ENCODE results near the gene CALHM4. TPM values are rescaled to one million over a fixed set of nuclear protein-coding genes. Genes with fewer than 3 reads are reported as not detected.

Gene CALHM4
- total and polyA plus RNA-seq, 2 of the 13 experiments (the other 11 are each of a cell fraction or from before 2014, with no cell fraction given) = not detected

DNA sequence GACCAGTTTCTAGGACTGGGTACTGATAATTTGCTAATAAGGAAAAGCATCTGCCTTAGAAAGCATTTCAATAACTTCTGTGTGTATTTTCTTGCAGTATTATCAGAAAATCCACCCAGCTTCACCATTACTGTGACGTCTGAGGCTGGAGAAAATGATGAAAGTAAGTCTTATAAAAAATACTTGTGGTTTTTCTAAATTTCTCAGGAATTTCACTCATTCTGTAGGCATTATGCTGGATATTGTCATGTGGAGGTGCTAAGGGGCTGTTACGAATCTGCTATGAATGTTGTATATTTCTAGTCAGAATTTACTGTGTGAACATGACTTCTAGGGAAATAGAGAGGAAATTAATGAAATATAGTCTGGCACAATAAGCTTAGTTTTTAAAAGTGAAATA, 26.6 kb downstream of the CALHM4 start:
- H4K20me1 ChIP-seq (ENCODE audit: insufficient read depth, low read length) = no peaks in the 10 kb centered on the region
- no peaks in the 10 kb centered on the region for H3K9me3 ChIP-seq (ENCODE audit: low read length)
- no peaks in the 10 kb centered on the region for H3K27me3 ChIP-seq (ENCODE audit: control insufficient read depth in 1 of 2, insufficient read depth in 2 of 2, low read length in 2 of 2)
- CTCF ChIA-PET (ENCODE audit: low intra/inter-chr PET ratio, low total read pairs) = no interaction called here
- intact Hi-C loops (cut with micrococcal nuclease; ENCODE audit: unreplicated experiment) (no loop called here), in situ Hi-C loops (cut with HindIII; ENCODE audit: extremely low pct_ligation_motif_present, low pct_unique_long_range_greater_than_20kb) (no loop called here)
- DNase-seq (ENCODE audit: low spot score) (no peak), FAIRE-seq (no peak), ATAC-seq (no peak)
- WGBS (ENCODE audit: low lambda C conversion rate) = 98% methylated on average over 2 of the region's 2 CpGs
- no peak overlapping the region for H3K4me3 ChIP-seq (replicated peaks in 1 of 3; ENCODE audit: insufficient read depth in 1 of 3, low read depth in 2 of 3, low read length in 3 of 3)
- BruUV-seq (replicated peaks) = no TSS peak
- peaks cover 31% of the 10 kb centered on the region for H3K79me2 ChIP-seq (ENCODE audit: insufficient read depth, low read length)
- H3K27ac ChIP-seq (ENCODE audit: extremely low read length, insufficient read depth, low read length) = no peak overlapping the region
- H3K4me2 ChIP-seq (ENCODE audit: low read depth, low read length) = no peak overlapping the region
- H2AFZ ChIP-seq (ENCODE audit: low read length) = no peak overlapping the region
- TF ChIP-seq ZBTB21 (CRISPR knock-in tag; IDR thresholded peaks at IDR 0.05) (no peak), MTF2 (CRISPR knock-in tag; IDR thresholded peaks at IDR 0.05; ENCODE audit: borderline replicate concordance) (no peak), ZNF766 (CRISPR knock-in tag; IDR thresholded peaks at IDR 0.05; ENCODE audit: borderline replicate concordance) (no peak), ZZZ3 (CRISPR knock-in tag; IDR thresholded peaks at IDR 0.05; ENCODE audit: borderline replicate concordance) (no peak)
- H3K36me3 ChIP-seq (replicated peaks in 1 of 2; ENCODE audit: control insufficient read depth in 1 of 2, insufficient read depth in 2 of 2, low read length in 2 of 2) = peaks cover 7 to 17% of the 10 kb centered on the region in 2 experiments
- H3K4me1 ChIP-seq (ENCODE audit: insufficient read depth, low read length) = peaks cover 8% of the 10 kb centered on the region
- POLR2A ChIA-PET = no interaction called here
- H3K9ac ChIP-seq (ENCODE audit: insufficient read depth, low read depth, low read length) = no peak overlapping the region

DNA sequence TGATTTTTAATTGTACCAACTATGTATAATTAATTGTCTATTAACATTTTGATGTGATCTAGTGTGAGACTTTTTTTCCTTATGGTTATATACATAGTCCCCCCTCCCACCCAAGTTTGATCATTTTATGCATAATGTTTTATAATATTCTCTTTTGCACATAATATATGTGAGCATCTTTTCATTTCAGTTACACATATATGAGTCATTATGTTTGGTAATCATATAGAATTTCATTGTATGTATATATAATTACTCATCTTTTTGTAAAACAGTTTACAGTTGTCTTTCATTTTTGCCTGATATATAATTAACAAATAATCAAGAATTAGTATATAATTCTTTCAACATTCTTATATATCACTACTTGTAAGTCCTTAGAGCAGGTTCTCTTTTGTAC, 32.7 kb downstream of the CALHM4 start:
- Histone ChIP-seq H4K20me1 (ENCODE audit: insufficient read depth, low read length) (no peaks in the 10 kb centered on the region), H2AFZ (ENCODE audit: low read length) (no peak overlapping the region), H3K27ac (ENCODE audit: extremely low read length, insufficient read depth, low read length) (no peak overlapping the region), H3K9ac (ENCODE audit: insufficient read depth, low read depth, low read length) (no peak overlapping the region), H3K36me3 (replicated peaks in 1 of 2; ENCODE audit: control insufficient read depth in 1 of 2, insufficient read depth in 2 of 2, low read length in 2 of 2) (peaks cover 8 to 50% of the 10 kb centered on the region in 2 experiments), H3K4me3 (replicated peaks in 1 of 3; ENCODE audit: insufficient read depth in 1 of 3, low read depth in 2 of 3, low read length in 3 of 3) (no peak overlapping the region), H3K9me3 (ENCODE audit: low read length) (no peaks in the 10 kb centered on the region), H3K4me1 (ENCODE audit: insufficient read depth, low read length) (no peaks in the 10 kb centered on the region), H3K4me2 (ENCODE audit: low read depth, low read length) (no peak overlapping the region), H3K27me3 (ENCODE audit: control insufficient read depth in 1 of 2, insufficient read depth in 2 of 2, low read length in 2 of 2) (no peaks in the 10 kb centered on the region), H3K79me2 (ENCODE audit: insufficient read depth, low read length) (no peaks in the 10 kb centered on the region)
- DNase-seq (ENCODE audit: low spot score) (no peak), FAIRE-seq (no peak), ATAC-seq (no peak)
- in situ Hi-C loops (cut with HindIII; ENCODE audit: extremely low pct_ligation_motif_present, low pct_unique_long_range_greater_than_20kb) = no loop called here
- ChIA-PET POLR2A (no interaction called here), CTCF (ENCODE audit: low intra/inter-chr PET ratio, low total read pairs) (no interaction called here)
- intact Hi-C loops (cut with micrococcal nuclease; ENCODE audit: unreplicated experiment) = no loop called here
- no TSS peak for BruUV-seq (replicated peaks)
- TF ChIP-seq, protein P1, sequence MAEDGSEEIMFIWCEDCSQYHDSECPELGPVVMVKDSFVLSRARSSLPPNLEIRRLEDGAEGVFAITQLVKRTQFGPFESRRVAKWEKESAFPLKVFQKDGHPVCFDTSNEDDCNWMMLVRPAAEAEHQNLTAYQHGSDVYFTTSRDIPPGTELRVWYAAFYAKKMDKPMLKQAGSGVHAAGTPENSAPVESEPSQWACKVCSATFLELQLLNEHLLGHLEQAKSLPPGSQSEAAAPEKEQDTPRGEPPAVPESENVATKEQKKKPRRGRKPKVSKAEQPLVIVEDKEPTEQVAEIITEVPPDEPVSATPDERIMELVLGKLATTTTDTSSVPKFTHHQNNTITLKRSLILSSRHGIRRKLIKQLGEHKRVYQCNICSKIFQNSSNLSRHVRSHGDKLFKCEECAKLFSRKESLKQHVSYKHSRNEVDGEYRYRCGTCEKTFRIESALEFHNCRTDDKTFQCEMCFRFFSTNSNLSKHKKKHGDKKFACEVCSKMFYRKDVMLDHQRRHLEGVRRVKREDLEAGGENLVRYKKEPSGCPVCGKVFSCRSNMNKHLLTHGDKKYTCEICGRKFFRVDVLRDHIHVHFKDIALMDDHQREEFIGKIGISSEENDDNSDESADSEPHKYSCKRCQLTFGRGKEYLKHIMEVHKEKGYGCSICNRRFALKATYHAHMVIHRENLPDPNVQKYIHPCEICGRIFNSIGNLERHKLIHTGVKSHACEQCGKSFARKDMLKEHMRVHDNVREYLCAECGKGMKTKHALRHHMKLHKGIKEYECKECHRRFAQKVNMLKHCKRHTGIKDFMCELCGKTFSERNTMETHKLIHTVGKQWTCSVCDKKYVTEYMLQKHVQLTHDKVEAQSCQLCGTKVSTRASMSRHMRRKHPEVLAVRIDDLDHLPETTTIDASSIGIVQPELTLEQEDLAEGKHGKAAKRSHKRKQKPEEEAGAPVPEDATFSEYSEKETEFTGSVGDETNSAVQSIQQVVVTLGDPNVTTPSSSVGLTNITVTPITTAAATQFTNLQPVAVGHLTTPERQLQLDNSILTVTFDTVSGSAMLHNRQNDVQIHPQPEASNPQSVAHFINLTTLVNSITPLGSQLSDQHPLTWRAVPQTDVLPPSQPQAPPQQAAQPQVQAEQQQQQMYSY (CRISPR knock-in tag; IDR thresholded peaks at IDR 0.05) = no peak
- TF ChIP-seq ZNF720 (CRISPR knock-in tag; IDR thresholded peaks at IDR 0.05) (no peak), ZNF773 (CRISPR knock-in tag; IDR thresholded peaks at IDR 0.05; ENCODE audit: borderline replicate concordance) (no peak), ZNF598 (CRISPR knock-in tag; IDR thresholded peaks at IDR 0.05; ENCODE audit: borderline replicate concordance) (no peak), JUND (CRISPR knock-in tag; IDR thresholded peaks at IDR 0.05) (no peak)
